Transverse colon (tissue), 4 donors: ENCODE measurements around the gene ARHGAP42.

Source experiments
- CTCF ChIP-seq, 5 experiments: fragments of 200-600 bp in 3 of 5; fragments of 450-650 bp in 2 of 5; sonication (generic) in 3 of 5; IDR thresholded peaks; 1 replicate in 2 of 5; 2 replicates in 3 of 5; pipeline ENCODE4 v1.5.1; 2016 to 2017; ENCODE audit warnings: antibody characterized with exemption in 5 of 5, inconsistent platforms in 3 of 5, mild to moderate bottlenecking in 2 of 5, moderate library complexity in 1 of 5
- EP300 ChIP-seq: sonication (generic); formaldehyde crosslinking; IDR thresholded peaks from one replicate; pipeline ENCODE4 v1.6.1; 2017; ENCODE audit warnings: antibody characterized with exemption, low read depth
- POLR2A ChIP-seq: fragments of 450-650 bp; IDR thresholded peaks from one replicate; pipeline ENCODE4 v1.6.1; 2016; ENCODE audit warnings: antibody characterized with exemption, mild to moderate bottlenecking, moderate library complexity
- POLR2AphosphoS5 ChIP-seq, 3 donors: sonication (generic); formaldehyde crosslinking; IDR thresholded peaks; one replicate each; pipeline ENCODE4 v1.6.1; 2016; ENCODE audit warnings: antibody characterized with exemption in 3 of 3

GRCh38 chr11:100774859-100775258, 87.8 kb downstream of the ARHGAP42 start:
- TF ChIP-seq EP300 (no peak), CTCF (IDR thresholded peaks at IDR 0.05) (no peak), POLR2A (no peak), POLR2AphosphoS5 (IDR thresholded peaks at IDR 0.05) (no peak)
